ENCODE results near the gene IZUMO4.
A peak's percentile ranks its signal among the peaks of the same experiment; 100 is the strongest.

The IZUMO4 gene

DNA sequence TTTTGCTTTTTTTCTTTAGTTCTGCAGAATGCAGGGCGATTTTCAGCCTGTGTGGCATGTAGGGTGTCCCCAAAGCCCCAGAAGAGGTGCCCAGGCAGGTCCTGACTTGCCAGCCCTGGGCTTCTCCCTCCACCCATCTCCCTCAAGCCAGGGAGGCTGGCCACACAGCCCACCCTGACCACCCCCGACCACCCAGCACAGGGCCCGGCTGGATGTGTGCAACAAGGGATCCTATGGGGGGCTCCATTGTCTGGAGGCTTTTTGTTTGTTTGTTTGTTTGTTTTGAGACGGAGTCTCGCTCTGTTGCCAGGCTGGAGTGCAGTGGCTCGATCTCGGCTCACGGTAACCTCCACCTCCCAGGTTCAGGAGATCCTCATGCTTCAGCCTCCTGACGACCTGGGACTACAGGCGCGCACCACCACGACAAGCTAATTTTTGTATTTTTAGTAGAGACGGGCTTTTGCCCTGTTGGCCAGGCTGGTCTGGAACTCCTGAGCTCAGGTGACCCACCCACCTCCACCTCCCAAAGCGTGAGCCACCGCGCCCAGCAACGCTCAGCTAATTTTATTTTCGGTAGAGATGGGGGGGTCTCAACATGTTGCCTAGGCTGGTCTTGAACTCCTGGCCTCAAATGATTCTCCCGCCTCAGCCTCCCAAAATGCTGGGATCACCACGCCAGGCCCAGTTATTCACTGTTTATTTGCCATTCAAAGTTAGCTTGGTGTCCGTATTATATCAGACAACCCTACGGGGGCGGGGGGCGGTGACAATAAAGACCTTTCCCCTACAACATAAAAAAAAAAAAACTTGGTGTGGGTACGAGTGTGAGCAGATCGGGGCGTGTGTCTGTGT, 37.9 kb upstream of the IZUMO4 start:
- FAIRE-seq, result no peak
- DNase-seq (ENCODE audit: insufficient read length, low spot score), result no peak

DNA sequence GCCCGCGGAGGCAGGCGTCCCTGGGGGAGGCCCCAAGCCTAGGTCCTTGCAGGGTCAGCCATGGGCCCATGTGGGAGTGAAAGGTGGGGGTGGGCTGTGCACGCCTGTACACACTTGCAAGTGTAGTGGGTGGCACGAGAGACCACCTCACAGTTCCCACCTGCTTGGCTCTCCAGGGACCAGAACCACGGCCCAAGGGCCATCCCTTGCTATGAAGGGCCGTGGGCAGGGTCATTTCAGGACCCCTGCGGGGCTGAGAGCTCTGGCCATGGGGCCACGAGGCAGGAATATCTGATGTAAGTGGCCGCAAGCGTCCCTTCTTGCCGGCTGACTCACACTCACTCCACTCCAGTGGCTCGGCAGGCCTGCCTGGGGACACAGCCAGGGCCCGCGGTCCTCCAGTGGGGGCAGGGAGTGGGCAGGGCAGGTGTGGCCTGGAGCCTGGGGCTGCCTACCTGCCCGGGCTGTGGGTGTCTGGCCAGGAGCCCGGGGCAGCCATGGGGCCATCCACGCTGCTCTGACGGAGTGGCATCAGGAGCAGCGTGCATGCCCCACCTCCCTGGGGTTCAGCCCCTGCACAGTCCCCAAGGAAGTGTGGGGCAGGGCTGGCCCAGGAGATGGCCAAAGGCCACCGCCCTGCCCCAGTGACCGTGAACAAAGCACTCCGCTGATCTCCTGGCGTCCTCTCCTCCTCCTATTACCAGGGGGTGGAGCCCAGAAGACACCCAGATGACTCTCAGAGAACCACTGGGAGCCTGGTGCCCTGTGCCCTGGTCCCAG, 37.1 kb upstream of the IZUMO4 start:
- FAIRE-seq, result no peak

DNA sequence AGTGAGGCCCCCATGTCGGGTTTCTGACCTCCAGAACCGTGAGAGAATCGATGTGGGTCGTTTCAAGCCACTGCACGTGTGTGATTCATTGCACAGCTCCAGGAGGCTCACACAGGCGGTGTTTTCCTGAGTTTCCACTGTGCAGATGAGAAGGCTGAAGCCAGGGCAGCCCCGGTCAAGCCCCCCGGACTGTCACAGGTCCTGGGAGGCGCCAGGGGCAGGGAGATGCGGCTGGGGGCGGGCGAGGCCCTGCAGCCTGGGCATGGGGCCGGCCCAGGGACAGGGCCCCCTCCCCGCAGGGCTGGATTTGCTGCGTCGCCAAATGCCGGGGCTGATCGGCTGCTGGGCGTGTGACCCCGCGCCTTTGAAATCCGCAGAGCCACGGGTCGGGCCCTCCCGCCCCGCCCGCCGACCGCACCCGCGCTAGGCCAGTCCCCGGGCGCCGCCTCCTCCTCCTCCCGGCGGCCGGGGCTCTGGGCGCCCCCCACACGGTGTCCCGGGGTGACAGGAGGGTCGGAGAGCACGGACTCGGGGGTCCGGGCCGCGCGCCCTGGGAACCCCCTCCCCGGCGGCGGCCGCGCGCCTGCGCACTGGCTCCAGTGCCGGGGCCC, 35.7 kb upstream of the IZUMO4 start:
- peak; percentile 54 for FAIRE-seq

More for the DNA sequence above, 37.1 kb upstream of the IZUMO4 start:
- DNase-seq (ENCODE audit: insufficient read length, low spot score), result no peak

DNA sequence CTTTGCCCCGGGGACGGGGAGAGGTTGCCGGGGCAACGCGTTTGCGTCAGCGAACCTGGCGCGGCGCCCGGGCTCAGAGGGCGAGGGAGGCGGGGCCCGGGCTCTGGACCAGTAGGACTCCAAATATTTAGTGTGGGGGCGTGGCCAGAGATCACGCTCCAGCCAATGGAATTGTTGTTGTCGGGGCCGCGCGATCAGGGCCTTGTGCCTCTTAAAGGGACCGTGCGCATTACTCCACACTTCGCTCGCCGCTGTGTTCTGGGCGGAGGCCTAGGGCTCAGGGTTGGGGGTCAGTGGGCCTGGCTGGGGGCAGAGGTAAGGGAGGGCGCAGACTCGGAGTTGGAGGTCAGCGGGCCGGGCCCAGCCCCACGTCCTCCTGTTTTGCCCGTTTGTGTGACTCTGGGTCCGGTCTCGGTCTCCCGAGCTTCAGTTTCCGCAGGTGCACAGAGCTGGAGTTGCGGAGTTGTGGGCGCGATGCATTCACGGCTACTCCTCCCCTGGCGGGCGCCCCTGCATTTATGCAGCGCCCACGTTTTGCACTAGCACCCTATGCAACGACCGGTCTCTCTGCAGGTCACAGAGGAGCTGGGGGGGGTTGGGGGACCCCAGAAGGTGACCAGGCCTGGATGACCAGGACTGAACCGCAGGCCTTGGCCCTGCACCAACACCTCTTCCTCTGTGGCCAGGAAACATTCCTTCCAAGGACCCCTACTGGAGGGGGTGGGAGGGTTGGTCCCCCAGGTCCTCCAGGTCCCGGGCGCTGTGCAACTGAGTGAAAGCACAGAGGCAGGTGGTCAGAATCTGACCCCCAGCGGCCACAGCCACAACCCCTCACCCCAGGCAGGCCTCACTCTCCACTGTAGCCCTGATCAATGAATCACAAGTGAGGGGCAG, 35.0 kb upstream of the IZUMO4 start:
- peak; percentile 96 for FAIRE-seq
- DNase-seq (ENCODE audit: insufficient read length, low spot score), result peak; percentile 95

More for the DNA sequence above, 35.7 kb upstream of the IZUMO4 start:
- no peak for DNase-seq (ENCODE audit: insufficient read length, low spot score)

DNA sequence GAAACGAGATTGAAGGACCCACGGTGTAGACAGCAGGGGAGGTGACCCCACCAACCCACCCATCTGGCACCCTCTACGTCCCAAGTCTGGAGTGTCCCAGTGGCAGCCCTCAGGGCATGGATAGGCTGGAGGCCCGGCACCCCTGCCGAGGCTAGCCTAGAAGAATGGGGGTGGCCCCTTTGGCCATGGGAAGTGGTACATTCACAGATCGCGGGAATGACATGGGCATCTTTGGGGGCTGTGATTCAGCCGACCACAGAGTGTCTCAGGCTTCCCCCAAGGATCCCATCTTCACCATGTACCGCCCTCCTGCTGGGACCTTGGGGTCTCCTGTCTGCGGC, 34.4 kb upstream of the IZUMO4 start:
- DNase-seq (ENCODE audit: insufficient read length, low spot score), result no peak
- no peak for FAIRE-seq

DNA sequence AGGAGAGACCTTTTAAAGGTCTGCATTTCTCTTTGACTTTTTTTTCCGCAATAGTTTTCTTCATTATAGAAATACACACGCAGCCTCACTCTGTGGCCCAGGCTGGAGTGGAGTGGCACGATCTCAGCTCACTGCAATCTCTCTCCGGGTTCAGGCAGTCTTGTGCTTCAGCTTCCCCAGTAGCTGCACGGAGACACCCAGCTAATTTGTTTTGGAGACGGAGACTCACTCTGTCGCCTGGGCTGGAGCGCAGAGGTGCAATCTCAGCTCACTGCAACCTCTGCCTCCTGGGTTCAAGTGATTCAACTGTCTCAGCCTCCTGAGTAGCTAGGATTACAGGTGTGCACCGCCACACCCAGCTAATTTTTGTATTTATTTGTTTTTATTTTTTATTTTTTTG, 33.9 kb upstream of the IZUMO4 start:
- FAIRE-seq, result no peak
- no peak for DNase-seq (ENCODE audit: insufficient read length, low spot score)

DNA sequence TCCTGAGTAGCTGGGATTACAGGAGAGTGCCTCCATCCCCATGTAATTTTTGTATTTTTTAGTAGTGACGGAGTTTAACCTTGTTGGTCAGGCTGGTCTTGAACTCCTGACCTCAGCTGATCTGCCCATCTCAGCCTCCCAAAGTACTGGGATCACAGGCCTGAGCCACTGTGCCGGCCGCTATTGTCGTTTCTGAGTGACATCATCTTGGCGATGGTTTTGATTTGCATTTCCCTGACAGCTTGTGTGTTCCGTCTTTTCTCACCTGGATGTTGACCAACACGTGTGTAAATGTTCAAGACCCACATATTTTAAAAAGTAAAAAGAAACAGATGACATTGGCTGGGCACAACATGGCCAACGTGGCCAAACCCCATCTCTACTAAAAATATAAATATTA, 32.9 kb upstream of the IZUMO4 start:
- FAIRE-seq, result no peak
- DNase-seq (ENCODE audit: insufficient read length, low spot score), result no peak

DNA sequence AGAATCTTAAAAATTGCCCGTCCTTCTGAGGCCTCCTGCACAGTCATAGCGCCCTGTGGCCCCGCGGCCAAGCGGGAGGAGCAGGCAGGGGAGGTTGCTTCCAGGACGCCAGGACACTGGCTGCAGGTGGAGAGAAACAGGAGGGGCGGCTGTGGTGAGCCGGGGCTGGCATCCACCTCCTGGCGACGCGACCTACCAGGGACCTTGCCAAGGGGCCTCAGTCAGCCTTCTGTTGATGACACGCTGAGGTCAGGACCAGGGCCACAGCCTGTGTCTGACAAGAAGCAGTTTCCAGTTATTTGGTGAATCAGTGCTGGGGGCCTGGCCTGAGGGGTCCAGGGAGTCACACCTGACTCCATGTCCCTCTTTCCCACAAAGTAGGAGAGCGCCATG, 32.3 kb upstream of the IZUMO4 start:
- DNase-seq (ENCODE audit: insufficient read length, low spot score) (no peak), FAIRE-seq (no peak)

DNA sequence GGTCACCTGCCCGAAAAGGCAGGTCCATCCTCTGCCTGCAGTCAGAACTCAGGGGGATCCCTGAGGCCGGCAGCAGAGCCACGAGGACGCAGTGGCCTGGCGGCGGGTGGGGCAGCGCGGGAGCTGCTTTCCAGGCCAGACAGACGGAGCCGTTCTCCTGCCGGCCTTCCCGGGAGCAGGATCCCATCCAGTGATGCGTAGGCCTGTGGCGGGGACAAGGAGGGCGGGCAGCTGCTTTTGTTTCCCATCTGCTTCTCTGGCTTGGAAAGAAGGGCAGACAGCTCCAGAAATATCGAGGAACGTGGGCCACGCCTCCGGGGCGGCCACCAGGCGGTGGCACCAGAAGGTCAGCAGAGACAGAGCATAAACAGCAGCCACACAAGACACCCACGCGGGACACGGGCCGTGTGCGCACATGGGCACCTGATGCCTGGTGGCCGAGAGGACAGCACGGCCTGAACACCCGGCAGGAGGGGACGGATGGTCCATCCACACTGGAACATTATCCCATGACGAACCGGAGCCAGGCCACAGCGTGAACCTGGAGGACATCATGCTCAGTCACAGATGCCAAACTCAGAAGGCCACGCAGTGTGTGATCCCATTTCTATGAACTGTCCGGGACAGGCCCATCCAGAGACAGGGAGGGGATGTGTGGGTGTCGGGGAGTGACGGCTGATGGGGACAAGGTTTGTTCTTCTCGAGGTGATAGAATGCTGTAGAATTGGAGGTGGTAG, 31.8 kb upstream of the IZUMO4 start:
- DNase-seq (ENCODE audit: insufficient read length, low spot score) (no peak), FAIRE-seq (no peak)

DNA sequence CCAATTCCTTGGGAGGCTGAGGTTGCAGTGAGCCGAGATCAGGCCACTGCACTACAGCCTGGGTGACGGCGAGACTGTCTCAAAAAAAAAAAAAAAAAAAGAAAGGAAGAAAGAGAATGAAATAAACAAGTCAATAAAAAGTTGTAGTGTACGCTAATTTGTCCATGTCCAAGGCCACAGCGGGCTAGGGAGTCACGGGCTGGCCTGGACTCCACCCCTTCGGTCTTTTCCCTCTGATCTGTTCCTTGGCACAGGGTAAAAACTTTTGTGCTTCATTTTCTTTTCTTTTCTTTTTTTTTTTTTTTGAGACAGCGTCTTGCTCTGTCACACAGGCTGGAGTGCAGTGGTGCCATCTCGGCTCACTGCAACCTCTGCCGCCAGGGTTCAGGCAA, 26.3 kb upstream of the IZUMO4 start:
- no peak for FAIRE-seq
- no peak for DNase-seq (ENCODE audit: insufficient read length, low spot score)

DNA sequence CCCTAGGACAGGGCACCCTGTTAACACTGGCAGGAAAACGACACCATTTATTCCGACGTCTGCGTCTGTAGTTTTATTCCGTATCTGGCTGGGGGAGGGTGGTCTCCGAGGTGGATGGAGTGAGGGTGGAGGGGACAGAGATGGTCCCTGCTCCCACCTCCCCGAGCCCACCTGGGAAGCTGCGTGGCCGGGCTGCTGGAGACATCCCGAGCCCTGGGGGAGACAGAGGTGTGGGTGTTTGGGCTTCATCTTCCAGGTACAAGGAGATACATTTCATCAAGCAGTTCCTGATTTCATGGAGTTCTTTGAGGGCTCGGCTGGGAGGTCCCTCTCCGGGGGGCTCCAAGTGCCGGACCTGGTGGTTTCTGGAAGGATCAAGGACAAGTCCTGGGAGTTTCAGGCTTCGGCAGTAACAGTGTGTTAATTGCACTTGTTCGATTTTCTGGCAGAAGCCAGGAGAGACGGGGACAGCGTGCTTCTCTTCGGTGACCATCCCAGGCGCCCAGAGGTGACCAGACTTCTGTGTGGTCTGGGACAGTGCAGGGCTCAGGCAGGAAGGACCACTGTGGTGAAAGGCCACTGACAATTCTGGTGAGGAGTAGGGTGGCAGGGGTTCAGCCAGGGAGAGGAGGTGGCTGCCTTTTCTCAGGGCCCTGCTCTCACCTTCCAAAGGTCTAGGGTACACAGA, 25.6 kb upstream of the IZUMO4 start:
- FAIRE-seq, result no peak
- no peak for DNase-seq (ENCODE audit: insufficient read length, low spot score)

DNA sequence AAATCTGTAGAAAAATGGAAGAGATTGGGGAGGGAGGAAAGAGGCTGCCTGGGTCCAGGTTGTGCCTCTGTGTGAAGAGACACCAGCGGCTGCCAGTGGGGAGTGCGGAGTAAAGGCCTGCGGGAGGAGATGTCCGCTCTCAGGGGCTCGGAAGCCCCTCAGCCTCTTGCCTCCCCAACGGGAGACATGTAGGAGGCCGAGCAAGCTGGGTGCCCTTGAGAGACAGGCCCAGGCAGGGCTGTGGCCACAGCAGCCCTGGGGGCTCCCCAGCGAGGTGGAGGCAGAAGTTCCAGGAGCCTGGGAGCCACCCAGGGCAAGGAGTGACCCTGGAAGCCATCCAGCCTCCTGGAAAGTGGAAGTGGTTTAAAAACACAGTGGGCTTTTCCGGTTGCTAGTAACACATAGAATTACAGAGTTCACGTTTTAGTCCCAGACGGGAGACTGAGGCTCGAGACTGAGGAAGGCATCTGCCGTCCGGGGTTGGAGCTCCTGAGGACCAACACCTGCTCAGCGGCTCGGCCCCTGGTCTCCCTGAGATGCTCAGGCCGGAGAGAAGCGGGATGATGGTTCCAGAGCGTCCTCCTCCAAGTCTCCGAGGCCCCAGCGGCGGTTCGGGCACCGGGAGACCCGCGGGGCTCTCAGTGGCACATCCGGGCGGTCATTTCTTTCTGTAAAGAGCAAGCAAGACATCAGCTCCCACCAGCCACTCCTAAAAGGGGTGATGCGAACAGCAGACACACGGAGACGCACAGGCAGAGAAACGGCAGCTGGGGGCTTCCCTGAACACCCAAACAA, 23.8 kb upstream of the IZUMO4 start:
- FAIRE-seq, result no peak

DNA sequence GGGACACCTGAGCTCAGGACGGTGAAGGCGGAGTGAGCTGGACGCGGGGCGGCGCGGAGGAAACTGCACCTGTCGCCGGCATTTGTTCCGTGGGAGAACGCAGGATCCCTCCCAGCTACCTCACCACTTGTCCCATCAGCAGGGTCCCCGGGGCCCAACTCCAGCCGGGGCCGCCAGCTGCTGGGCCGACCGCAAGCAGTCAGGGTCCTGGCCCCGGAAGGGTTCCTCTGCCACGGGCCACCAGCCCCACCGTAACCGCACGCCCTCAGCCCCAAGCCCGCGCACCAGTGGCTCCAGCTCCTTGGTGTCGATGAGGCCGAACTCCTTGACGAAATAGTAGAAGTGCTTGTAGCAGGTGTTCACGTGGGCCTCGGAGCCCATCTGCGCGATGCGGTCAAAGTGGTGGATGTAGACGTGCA, 20.2 kb upstream of the IZUMO4 start:
- DNase-seq (ENCODE audit: insufficient read length, low spot score) (no peak), FAIRE-seq (no peak)

More for the DNA sequence above, 23.8 kb upstream of the IZUMO4 start:
- DNase-seq (ENCODE audit: insufficient read length, low spot score), result no peak

DNA sequence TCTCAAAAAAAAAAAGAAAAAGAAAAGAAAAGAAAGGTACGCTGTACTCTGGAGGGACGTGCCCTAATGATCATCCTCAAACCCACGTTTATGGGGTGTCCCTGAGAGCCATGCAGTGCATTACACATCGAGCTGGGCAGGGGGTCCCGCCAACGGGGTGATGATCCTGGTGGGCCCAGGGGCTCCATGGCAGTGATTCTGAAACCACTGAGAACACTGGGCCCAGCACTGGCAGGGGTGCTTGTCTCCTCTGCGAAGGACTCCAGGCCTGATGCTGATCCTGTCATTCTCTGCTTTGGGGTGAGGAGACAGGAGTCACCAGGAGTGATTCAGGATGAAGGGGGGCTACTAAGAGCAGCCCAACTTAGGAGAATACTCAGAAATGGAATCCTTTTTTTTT, 19.3 kb upstream of the IZUMO4 start:
- no peak for DNase-seq (ENCODE audit: insufficient read length, low spot score)
- FAIRE-seq, result no peak

DNA sequence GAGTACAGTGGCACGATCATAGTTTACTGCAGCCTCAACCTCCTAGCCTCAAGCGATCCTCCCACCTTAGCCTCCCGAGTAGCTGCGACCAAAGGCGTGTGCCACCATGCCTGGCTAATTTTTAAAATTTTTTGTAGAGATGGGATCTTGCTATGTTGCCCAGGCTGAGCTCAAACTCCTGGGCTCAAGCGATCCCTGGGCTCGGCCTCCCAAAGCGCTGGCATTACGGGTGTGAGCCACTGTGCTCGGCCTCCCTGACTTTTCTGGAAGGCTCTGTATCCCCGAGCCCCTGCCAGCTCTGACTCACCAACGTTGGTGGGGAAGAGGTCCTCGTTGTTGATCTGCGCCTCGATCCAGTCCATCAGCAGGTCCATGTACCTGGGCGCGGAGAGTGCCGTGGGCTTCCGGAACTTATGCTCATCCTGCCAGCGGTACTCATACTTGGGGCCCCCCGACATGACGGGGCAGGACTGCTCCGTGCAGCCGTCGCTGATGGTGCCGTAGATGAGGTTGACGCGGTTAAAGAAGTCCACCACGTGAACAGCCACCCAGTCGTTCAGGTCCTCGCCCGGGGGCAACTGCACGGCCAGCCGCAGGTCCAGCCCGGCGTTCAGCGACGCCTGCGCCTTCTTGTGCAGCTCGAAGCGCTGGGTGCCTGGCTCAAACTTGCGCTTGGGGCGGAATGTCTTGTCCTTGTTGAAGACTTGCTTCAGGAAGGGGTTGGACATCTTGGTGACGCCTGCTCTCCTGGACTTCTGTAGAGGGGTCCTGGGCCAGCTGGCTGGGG, 18.7 kb upstream of the IZUMO4 start:
- no peak for DNase-seq (ENCODE audit: insufficient read length, low spot score)
- FAIRE-seq, result no peak

DNA sequence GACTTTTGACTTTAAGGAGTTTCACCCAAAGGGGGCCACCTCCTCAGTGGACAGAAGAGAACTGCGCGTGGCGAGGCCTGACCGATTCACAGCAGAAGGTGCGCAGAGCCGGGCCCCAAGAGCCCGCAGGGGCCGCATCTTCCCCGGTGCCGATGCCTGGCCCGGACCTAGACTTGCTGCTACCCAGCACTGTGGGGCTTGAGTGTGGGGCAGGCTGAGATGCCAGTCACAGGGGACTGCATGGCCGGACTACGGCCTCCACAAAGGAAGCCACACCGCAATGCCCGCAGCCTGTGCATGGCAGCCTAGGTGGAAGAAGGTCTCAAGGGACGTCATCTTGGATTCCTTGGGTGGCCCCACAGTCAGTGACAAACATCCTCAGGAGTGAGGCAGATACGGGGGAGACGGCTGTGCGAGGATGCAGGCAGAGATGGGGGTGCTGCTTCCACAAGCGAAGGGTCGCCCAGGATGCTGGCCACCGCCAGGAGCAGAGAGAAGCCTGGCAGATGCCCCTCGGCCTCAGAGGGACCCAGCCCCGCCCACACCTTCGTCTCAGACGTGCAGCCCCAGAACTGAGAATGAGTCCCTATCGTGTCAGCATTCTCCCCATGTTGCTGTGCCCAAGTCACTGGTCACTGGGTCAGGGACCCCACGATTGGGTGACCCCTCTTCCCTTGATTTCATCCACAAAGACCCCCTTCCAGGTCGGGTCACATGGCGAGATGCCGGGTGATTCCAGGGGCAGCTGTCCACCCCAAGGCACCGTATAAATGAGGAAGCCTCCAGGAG, 17.4 kb upstream of the IZUMO4 start:
- DNase-seq (ENCODE audit: insufficient read length, low spot score) (no peak), FAIRE-seq (no peak)

DNA sequence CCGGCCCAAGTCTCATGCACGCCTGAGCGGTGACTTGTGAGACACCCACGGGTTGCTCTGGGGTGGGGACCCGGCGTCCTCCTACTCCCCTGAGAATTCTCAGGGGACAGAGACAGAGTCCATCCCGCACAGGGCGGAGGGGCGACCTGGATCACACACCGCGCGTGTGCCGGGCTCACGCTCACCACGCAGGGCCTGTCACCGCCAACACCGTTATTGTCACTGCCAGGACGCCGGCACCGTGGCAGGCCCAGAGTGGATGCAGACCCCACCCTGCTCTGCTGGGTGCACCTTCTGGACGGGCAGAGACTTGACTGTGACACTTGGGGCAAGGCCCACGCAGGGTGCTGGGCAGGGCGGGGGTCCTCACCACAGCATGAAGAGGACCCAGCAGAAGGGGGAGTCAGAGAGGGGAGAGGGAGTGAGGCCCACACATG, 16.8 kb upstream of the IZUMO4 start:
- DNase-seq (ENCODE audit: insufficient read length, low spot score) (no peak), FAIRE-seq (no peak)
